Choroid plexus epithelial cell (primary cell): Measurements from ENCODE around the gene SLC38A4.

Experiments used
- DNase-seq: peaks from one replicate; pipeline ENCODE4 v3.0.0-alpha.2; 2010; ENCODE audit warnings: low read depth
- H3K4me3 ChIP-seq: 2 replicates; pipeline ENCODE4 v1.5.1; 2011; ENCODE audit warnings: low read depth, mild to moderate bottlenecking, control low read depth, low read length, moderate library complexity
- CTCF ChIP-seq: conservative IDR thresholded peaks from 2 replicates; pipeline ENCODE4 v1.5.1; 2011; ENCODE audit warnings: low read depth, mild to moderate bottlenecking, control low read depth, inconsistent platforms, low read length, moderate library complexity

Gene SLC38A4

GRCh38 chr12:46825591-46826414 lies at the start of gene SLC38A4:
TSS of gene SLC38A4 (minus strand) at chr12:46825997. CDS start at chr12:46793071, 32,926 bp downstream.
- peak; percentile 45 for DNase-seq
- peak within 1 kb of the TSS; percentile 53 for H3K4me3 ChIP-seq
- TF ChIP-seq CTCF = peak; percentile 36

GRCh38 chr12:46875095-46875494 lies 49.3 kb upstream of the SLC38A4 start:
- no peak overlapping the region for H3K4me3 ChIP-seq

GRCh38 chr12:46874642-46875041 lies 48.8 kb upstream of the SLC38A4 start:
- peak; percentile 25 for DNase-seq
- TF ChIP-seq CTCF = no peak
- H3K4me3 ChIP-seq = no peak overlapping the region

More at GRCh38 chr12:46875095-46875494, 49.3 kb upstream of the SLC38A4 start:
- TF ChIP-seq CTCF = no peak
- DNase-seq = no peak

GRCh38 chr12:46872135-46872534 lies 46.3 kb upstream of the SLC38A4 start:
- DNase-seq = no peak
- TF ChIP-seq CTCF = no peak

GRCh38 chr12:46865311-46865710 lies 39.5 kb upstream of the SLC38A4 start:
- no peak for TF ChIP-seq CTCF
- no peak overlapping the region for H3K4me3 ChIP-seq
- no peak for DNase-seq

More at GRCh38 chr12:46872135-46872534, 46.3 kb upstream of the SLC38A4 start:
- H3K4me3 ChIP-seq = no peak overlapping the region

GRCh38 chr12:46858368-46858767 lies 32.6 kb upstream of the SLC38A4 start:
- no peak overlapping the region for H3K4me3 ChIP-seq
- TF ChIP-seq CTCF = no peak
- no peak for DNase-seq

GRCh38 chr12:46857486-46857885 lies 31.7 kb upstream of the SLC38A4 start:
- no peak for DNase-seq
- no peak overlapping the region for H3K4me3 ChIP-seq
- TF ChIP-seq CTCF = no peak
